ENCODE measurements around the gene HTR2A.

The HTR2A gene

DNA sequence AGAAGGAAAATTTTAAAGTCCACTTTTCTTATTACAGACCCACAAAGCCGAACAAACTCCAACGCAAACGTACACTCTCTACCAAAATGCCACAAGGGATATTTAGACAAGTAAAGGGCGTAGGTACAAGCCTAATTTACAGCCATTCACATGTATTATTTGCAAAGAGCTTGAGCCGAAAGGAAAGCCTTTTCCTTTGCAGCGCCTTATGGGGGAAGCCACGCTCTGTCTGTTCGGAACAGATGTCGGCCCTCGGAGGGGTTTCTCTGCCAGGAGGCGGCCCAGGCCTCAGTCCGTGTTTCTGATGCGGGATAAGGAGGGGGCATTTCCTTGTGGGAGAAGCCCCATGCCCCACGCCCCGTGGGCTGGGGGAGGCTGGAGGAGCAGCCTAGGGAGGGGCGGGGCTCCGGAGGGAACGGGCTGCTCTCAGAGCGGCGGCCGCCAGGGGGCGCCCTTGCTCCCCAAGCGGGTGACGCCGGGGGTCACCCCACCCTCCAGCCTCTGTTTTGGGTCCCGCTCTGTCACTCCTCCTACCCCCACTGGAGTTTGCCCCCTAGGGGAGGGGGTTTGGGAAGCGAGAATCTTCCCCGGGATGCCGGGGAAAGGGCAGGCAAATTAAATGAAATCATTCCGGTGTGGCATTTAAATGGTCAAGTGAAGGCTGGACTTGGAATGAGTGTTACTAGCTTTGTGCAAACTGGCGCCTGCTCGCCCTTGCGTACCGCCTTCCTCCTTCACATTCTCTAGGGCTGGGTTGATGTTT, 2.9 kb downstream of the HTR2A start:
- H3K4me3 Mint-ChIP-seq: peak overlapping the region; percentile 68 to 80
- peak; percentile 90 for ATAC-seq
- H3K9me3 Mint-ChIP-seq: no peaks in the 10 kb centered on the region
- peak; percentile 68 to 76 for DNase-seq
- peaks cover 15% of the 10 kb centered on the region for H3K4me1 Mint-ChIP-seq
- no peak overlapping the region for H3K27ac Mint-ChIP-seq
- H3K27me3 Mint-ChIP-seq: peaks cover 75% of the 10 kb centered on the region

DNA sequence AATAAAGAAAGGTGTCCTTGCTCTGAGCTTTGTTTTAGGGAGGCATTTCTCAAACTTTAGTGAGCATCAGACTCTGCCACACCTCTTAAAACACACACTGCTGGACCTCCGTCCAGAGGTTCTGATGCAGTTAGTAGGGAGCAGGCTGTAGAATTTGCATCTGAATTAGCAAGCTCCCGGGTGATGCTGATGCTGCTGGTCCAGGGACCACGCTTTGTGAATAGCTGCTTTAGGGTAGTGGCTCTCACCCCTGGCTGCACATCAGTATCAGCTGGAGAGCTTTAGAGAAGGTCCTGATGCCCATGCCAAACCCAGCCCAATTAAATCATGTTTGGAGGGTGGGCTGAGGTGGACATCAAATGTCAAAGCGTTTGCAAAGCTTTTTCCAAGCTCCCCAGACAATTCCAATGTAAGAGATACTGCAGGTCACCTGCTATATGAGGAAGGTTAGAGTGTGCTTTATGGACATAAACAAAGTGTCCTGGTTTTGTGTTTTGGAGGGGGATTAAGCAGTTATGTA, 3.6 kb downstream of the HTR2A start:
- DNase-seq (no peak), ATAC-seq (no peak)
- Mint-ChIP-seq H3K4me1 (peaks cover 15% of the 10 kb centered on the region), H3K4me3 (peak overlapping the region; percentile 68 to 80), H3K27ac (no peak overlapping the region), H3K9me3 (no peaks in the 10 kb centered on the region), H3K27me3 (peaks cover 80% of the 10 kb centered on the region)

DNA sequence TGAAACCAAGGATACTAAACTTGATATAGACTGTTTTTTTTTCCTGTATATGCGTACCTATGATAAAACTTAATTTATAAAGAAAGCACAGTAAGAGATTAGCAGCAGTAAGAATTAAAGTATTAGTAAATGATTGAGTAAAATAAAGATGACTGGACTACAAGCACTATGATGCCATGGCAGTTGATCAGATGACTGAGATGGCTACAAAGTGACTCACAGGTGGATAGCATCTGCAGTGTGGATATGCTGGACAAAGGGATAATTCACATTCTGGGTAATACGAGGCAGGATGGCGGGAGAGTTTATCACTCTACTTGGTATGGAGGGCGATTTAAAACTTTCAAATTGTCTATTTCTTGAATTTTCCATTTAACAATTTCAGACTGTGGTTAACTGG, 11.8 kb downstream of the HTR2A start:
- DNase-seq (no peak), ATAC-seq (no peak)
- H3K27me3 Mint-ChIP-seq: peaks cover 51% of the 10 kb centered on the region
- no peak overlapping the region for H3K4me3 Mint-ChIP-seq
- peaks cover 0 to 5% of the 10 kb centered on the region in 2 donors for H3K9me3 Mint-ChIP-seq
- H3K4me1 Mint-ChIP-seq: no peaks in the 10 kb centered on the region
- no peak overlapping the region for H3K27ac Mint-ChIP-seq

DNA sequence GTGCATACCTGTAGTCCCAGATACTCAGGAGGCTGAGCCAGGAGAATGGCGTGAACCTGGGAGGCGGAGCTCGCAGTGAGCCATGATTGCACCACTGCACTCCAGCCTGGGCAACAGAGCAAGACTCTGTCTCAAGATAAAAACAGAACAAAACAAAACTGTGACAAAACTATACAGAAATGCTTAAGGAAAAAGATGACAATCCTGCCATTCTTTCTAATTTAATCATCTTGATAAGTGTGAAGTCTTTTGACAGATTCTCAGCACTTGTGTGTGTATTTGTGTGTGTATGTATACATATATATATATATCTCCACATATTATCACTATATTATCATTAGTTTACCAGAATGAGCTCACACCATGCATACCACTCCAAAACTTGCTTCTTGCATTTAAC, 12.3 kb downstream of the HTR2A start:
- peaks cover 51% of the 10 kb centered on the region for H3K27me3 Mint-ChIP-seq
- no peak overlapping the region for H3K27ac Mint-ChIP-seq
- peaks cover 0 to 5% of the 10 kb centered on the region in 2 donors for H3K9me3 Mint-ChIP-seq
- H3K4me1 Mint-ChIP-seq: no peaks in the 10 kb centered on the region
- no peak overlapping the region for H3K4me3 Mint-ChIP-seq
- DNase-seq (no peak), ATAC-seq (no peak)

DNA sequence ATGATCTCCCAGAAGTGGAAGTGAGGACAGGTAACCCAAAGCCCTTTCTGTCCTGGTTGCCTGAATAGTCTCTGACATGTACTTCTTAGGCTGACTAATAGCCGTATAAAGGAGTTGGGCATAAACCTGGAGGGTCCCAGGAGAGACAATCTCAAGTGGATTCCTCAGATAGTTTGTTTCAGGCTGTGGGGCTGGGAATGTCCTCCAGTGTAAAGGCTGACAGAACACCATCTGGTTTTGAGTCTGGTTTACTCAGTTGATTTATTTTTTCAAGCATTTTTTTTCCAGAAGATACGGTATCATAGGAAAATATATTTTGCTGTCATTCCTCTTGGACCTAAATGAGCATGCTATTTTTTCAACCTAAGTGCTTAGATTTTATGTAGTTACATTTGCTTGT, 15.2 kb downstream of the HTR2A start:
- Mint-ChIP-seq H3K27me3 (peaks cover 42% of the 10 kb centered on the region), H3K4me1 (no peaks in the 10 kb centered on the region), H3K4me3 (no peak overlapping the region), H3K9me3 (no peaks in the 10 kb centered on the region), H3K27ac (no peak overlapping the region)
- ATAC-seq (no peak), DNase-seq (no peak)

DNA sequence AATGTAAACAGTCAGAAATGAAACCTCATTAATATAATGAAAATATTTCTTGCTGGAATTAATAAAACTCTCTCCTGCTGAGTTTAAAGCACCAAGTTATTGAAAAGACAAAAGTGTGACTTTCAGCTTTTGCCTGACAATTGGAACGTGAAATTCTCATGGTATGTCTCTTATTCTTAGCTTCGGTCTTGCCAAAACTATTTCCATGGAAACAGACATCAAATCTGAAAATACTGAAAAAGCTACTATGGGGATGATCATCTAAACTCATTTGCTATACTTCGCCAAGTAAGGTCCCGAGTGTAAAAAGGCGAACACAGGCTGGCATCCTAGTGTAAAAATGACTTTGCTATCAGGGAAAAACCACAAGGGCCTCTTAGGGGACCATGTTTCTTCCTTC, 22.8 kb downstream of the HTR2A start:
- Mint-ChIP-seq H3K27ac (no peak overlapping the region), H3K4me3 (no peak overlapping the region), H3K27me3 (peaks cover 16% of the 10 kb centered on the region), H3K9me3 (no peaks in the 10 kb centered on the region), H3K4me1 (no peaks in the 10 kb centered on the region)
- ATAC-seq: no peak
- no peak for DNase-seq

DNA sequence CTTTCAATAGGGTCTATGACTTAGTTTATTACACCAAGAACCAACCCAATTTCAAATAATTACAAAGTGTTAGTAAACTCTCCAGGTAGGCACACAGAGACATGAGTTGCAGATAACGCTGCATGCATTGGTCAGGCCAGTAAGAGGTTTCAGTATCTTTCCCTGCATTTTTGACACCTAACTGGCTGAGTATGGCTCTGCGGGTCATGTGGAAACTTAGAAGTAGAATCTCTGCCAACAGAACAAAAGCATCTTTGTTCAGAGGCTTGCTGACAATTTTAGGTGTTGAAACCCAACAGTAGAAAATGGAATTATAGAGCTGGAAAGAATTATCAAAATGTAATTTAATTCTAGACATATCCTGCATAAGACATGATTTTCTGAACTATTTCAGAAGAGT, 25.3 kb downstream of the HTR2A start:
- H3K9me3 Mint-ChIP-seq: no peaks in the 10 kb centered on the region
- no peak overlapping the region for H3K27ac Mint-ChIP-seq
- H3K4me1 Mint-ChIP-seq: no peaks in the 10 kb centered on the region
- DNase-seq (no peak), ATAC-seq (no peak)
- no peak overlapping the region for H3K4me3 Mint-ChIP-seq
- peaks cover 13% of the 10 kb centered on the region for H3K27me3 Mint-ChIP-seq

DNA sequence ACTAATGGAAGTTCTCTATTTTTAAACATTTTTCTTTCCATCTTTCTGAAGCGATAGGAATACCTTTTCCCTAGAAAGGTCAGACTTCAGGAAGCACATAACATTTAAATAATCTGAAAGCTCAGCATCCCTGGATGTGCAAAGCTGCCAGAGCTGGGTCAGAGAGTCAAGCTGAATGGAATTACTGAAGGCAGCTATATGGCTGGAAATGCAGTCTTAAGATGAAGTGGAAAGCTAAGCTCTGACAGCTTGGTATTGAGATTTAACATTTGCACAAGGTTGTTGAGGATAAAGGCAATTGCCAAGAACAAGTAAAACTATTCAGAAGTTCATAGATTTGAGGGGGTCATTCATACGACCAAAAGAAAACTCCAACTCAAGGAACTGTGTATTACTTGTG, 28.8 kb downstream of the HTR2A start:
- H3K9me3 Mint-ChIP-seq: no peaks in the 10 kb centered on the region
- no peaks in the 10 kb centered on the region for H3K4me1 Mint-ChIP-seq
- H3K27ac Mint-ChIP-seq: no peak overlapping the region
- ATAC-seq: no peak
- H3K4me3 Mint-ChIP-seq: no peak overlapping the region
- peaks cover 13% of the 10 kb centered on the region for H3K27me3 Mint-ChIP-seq
- DNase-seq: no peak

DNA sequence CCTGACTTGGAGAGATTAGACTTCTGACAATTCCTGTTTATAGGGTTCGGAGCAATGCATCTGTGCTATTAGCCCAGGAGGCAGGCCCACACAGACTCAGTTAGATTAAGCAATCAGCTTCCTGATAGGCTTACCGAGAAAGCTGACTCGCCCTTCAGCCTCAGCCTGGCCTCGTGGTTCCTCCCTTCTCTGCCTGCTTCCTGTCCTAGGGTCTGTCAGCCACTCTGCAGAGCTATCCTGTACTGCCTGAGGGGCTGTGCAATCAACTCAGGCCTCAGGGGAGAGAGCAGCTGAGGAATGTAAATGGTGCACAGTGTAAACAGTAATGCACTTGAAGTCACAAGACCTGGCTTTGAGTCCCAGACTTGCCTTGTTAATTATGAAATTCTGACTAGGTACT, 30.7 kb downstream of the HTR2A start:
- Mint-ChIP-seq H3K27me3 (peaks cover 13% of the 10 kb centered on the region), H3K4me3 (no peak overlapping the region), H3K9me3 (no peaks in the 10 kb centered on the region), H3K4me1 (no peaks in the 10 kb centered on the region), H3K27ac (peak overlapping the region in 1 of 2 donors; percentile 48)
- ATAC-seq (peak; percentile 53), DNase-seq (no peak)

DNA sequence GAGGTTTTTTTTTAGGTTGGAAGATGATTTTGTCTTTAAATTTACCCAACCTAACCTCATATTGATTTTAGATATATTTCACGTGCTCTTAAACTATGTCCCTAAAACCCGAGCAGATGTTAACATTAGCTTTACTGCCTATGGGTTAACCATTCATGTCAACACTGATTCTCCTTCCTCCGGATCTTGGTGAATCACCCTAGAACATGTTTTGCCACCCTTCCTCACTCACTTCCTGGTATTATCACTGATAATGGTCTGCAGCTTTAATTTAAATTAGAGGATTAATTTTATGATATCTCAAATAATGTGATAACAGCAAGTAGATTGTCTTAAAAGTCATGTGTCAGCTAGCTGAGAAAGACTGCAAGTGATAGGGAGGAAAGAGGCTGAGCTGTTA, 31.9 kb downstream of the HTR2A start:
- no peak for ATAC-seq
- no peak for DNase-seq
- Mint-ChIP-seq H3K4me1 (no peaks in the 10 kb centered on the region), H3K4me3 (no peak overlapping the region), H3K27ac (no peak overlapping the region), H3K27me3 (peaks cover 13% of the 10 kb centered on the region), H3K9me3 (no peaks in the 10 kb centered on the region)

DNA sequence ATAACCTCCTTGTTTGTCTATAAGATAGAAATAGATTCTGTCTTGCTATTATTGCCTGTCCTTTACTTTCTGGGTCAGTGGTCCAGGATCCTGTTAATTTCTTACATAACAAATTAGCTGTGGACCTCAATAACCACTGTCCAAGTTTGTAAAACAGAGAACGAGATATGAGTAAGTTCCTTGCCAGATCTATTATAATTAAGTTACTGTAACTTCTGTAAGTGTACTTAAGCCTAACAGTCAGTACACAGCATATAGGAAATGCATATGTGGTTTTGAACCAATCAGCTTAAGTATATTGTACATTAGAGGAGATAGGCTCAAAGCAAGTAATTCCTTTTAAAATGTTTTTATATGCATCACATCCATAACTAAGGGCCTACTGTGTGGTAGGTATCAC, 34.9 kb downstream of the HTR2A start:
- ATAC-seq: no peak

DNA sequence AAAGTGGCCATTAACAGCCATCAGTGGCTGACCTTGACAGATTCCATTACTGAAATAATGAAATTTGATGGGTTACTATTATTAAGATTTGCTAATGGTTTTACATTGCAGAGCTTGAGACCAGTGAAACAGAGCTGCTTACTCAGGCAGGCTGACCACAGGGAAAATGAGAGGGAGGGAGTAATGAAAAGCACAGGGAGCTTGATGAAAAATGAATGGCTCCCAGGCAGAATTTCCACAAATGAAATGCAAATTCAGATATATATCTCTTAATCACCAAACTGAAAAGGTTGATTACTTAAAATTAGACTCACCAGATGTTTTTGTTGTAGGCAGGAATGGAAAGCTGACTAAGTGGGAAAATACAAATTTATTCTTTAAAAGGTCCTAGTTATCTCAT, 36.1 kb downstream of the HTR2A start:
- no peak for ATAC-seq
- Mint-ChIP-seq H3K27ac (no peak overlapping the region), H3K27me3 (peaks cover 10% of the 10 kb centered on the region), H3K4me3 (no peak overlapping the region), H3K9me3 (no peaks in the 10 kb centered on the region), H3K4me1 (no peaks in the 10 kb centered on the region)
- no peak for DNase-seq

More for the DNA sequence above, 34.9 kb downstream of the HTR2A start:
- Mint-ChIP-seq H3K27me3 (peaks cover 10% of the 10 kb centered on the region), H3K27ac (no peak overlapping the region), H3K4me3 (no peak overlapping the region), H3K9me3 (no peaks in the 10 kb centered on the region), H3K4me1 (no peaks in the 10 kb centered on the region)
- DNase-seq: no peak

DNA sequence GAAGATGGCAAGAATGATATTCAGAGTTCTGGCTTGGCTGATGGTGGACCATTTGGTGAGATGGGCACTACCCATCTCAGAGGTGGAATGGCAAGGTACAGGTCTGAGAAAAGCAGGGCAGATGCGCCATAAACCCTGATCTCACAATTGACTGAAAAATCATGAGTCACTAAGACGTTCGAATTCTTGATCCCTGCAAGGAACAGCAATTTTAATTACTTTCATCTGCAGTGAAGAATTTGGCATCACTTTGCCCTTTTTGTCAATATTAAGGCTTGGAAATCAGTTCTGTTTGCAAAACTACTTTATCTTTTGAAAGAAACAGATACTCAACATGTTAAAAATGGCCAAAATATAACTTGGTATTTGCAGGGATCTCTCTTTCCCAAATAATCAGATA, 38.1 kb downstream of the HTR2A start:
- DNase-seq: no peak
- Mint-ChIP-seq H3K27me3 (peaks cover 13% of the 10 kb centered on the region), H3K4me1 (no peaks in the 10 kb centered on the region), H3K4me3 (no peak overlapping the region), H3K9me3 (no peaks in the 10 kb centered on the region), H3K27ac (no peak overlapping the region)
- no peak for ATAC-seq

DNA sequence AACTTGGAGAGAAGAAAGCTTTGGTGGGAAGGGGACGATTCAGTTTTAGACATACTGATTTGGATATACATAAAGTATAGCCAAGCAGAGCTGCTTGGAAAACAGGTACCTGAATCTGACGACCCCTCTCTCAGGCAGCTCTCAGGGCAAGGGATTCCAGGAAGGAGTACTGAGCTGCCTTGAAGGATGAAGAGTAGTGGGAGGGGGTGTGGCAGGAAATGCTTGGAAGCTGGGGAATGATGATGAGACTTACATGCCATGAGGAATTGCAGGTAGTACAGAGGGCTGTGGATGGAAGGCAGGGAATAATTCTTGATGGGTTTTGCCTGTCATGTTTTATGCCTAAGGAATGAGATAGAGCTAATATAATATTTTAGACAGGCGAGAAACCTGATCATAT, 38.7 kb downstream of the HTR2A start:
- DNase-seq: no peak
- no peak for ATAC-seq
- H3K4me1 Mint-ChIP-seq: no peaks in the 10 kb centered on the region
- no peaks in the 10 kb centered on the region for H3K9me3 Mint-ChIP-seq
- no peak overlapping the region for H3K4me3 Mint-ChIP-seq
- peaks cover 19% of the 10 kb centered on the region for H3K27me3 Mint-ChIP-seq
- H3K27ac Mint-ChIP-seq: no peak overlapping the region

DNA sequence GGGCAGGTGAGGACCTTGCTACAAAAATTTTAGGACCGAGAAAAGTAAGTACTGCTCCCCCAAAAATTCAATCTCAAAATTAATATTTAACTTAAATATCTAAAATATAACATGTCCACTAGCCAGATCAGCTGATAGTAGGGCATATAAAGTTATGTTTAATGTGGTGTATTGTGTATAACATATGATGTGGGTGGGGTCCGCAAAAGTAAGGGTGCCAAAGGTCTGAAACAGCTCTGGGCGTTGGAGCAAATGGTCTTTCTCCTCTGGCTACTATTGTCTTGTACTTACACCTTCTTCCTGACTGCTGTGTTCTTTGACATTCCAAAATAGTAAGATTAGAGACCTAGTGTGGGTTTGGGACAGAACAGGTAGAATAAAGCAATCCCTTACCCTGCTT, 41.2 kb downstream of the HTR2A start:
- peaks cover 20% of the 10 kb centered on the region for H3K27me3 Mint-ChIP-seq
- no peak for ATAC-seq
- H3K4me1 Mint-ChIP-seq: no peaks in the 10 kb centered on the region
- H3K4me3 Mint-ChIP-seq: no peak overlapping the region
- H3K9me3 Mint-ChIP-seq: no peaks in the 10 kb centered on the region
- DNase-seq: no peak
- no peak overlapping the region for H3K27ac Mint-ChIP-seq

DNA sequence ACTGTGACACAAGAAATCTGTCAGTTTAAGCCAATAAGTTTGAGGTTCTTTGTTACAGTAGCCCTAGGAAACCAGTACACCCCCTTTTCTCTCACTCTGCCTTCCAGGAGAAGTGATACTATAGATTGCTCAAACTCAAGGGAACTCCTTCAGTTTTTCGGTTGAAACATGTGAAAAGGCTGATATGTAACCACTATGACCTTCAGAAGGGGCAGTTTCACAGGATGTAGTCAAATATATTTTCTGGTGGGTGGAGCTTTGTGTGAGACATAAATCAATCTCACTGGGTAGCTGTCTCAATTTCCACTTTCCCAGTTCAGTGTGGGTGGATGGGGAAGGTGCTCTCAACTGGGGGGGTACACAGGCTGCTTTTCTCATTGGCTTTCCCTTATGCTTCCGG, 41.7 kb downstream of the HTR2A start:
- H3K27me3 Mint-ChIP-seq: peaks cover 20% of the 10 kb centered on the region
- no peak for DNase-seq
- H3K4me3 Mint-ChIP-seq: no peak overlapping the region

DNA sequence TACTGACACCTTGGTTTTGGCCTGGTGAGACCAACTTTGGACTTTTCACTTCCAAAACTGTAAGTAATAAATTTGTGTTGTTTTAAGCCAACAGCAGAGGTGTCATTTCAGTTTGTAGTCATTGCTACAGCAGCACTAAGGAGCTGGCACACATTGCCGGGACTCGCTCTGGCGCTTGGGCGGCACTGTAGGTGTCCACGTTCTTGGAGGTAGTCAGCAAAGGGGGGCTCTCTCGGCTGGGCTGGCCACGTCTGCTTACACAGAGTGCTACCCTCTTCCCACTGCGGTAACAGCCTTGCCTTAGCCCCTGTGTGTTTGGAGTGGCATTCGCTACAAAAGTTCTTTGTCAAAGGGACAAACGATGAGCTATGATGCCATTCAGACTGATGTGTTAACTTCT, 44.7 kb downstream of the HTR2A start:
- peaks cover 9% of the 10 kb centered on the region for H3K27me3 Mint-ChIP-seq
- H3K4me1 Mint-ChIP-seq: no peaks in the 10 kb centered on the region
- no peak for DNase-seq

More for the DNA sequence above, 41.7 kb downstream of the HTR2A start:
- no peak for ATAC-seq
- no peaks in the 10 kb centered on the region for H3K9me3 Mint-ChIP-seq
- no peak overlapping the region for H3K27ac Mint-ChIP-seq
- no peaks in the 10 kb centered on the region for H3K4me1 Mint-ChIP-seq

More for the DNA sequence above, 44.7 kb downstream of the HTR2A start:
- Mint-ChIP-seq H3K4me3 (no peak overlapping the region), H3K27ac (no peak overlapping the region), H3K9me3 (no peaks in the 10 kb centered on the region)
- no peak for ATAC-seq

All from stimulated activated naive CD8-positive, alpha-beta T cell treated with anti-CD3 and anti-CD28 coated beads, Interleukin-15, amount 100 ng/mL, for 72 hours (primary cell).